Activated CD4-positive, alpha-beta T cell treated with anti-CD3 and anti-CD28 coated beads for 4 hours (primary cell): ENCODE results near the gene LCP2.
"Not testable (repeated sequence)": the region's sequence is repeated elsewhere in the genome, so short reads cannot be mapped to it uniquely, and the experiment has no call there.

Source experiments
- DNase-seq, 2 donors: peaks; one replicate each; pipeline ENCODE4 v3.0.0-alpha.2; 2020

The LCP2 gene

DNA sequence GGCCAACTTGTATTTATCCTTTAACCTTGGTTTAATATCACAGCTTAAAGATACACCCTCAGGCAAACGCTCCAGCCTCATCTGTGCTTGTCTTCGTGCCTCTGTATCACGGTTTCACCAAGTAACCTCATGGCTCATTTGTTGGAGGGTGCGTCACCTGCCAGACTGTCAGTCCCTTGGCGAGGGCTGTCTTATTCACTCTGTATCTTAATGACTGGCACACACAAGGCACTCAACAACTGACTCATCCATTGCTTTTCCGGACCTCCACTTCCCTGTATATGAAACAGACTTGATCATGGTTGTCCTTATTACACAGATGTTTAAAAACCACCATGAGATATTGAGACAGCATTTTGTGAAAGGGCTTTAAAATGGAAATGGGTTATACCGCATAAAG is 28.0 kb downstream of the LCP2 start:
- peak; percentile 55 for DNase-seq

GRCh38 chr5:170268884-170269283 is 28.7 kb downstream of the LCP2 start:
- no peak for DNase-seq

- no peak for DNase-seq
Measured at GRCh38 chr5:170268153-170268689, 29.4 kb downstream of the LCP2 start.

DNA sequence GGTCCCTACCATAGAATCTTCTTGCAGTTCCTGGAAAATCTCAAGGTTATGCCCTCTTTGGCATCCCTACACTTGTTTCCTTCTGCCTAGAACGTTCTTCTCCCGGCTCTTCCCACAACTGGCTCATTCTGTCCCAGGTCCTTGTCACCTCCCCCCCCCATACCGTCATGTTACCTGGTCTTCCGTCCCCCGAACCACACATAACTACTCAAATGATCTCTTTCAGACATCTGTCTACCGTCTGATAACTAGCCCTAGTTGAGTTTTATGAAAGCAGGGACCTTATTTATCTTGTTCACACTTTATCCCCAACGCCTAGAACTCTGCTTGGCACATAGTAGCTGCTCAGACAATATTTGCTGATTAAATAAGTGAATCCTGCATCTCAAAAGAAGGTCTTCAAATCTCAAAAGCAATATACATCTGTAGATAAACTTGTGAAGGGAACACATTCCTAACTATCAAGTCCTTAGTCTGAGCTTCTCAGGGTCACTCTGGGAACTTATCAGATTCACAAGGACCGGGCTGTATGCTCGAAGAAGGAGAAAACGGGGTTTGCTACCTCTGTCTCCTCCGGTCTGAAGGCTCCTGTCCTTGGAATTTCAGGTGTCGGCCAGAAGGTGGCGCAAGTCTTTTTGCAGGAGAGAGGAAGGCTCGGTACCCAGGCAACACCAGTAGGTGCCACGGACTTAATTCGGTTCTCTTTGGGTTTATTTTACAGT is 30.0 kb downstream of the LCP2 start:
- DNase-seq: peak; percentile 74 to 80

- peak; percentile 50 to 55 for DNase-seq
Measured at GRCh38 chr5:170266570-170267381, 30.8 kb downstream of the LCP2 start.

DNA sequence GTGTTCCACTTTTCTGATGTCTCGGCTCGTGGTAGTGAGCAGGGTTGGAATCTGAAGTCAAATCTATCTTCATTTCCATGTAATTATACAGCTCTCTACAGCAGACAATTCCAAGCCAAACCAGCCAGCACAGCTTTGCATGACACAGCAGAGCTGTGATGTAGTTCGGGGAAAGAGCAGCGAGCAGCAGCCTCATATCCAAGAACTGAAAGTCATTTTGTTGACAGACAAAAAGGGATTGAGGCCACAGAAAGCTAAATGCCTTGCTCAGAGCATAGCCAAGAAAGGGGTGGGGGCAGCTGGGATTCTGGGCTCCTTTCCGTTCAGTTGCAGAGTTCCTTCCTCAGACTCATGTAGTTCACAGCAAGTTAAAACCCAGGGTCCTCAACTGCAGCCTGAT is 32.1 kb downstream of the LCP2 start:
- DNase-seq: no peak

GRCh38 chr5:170263906-170264305 is 33.7 kb downstream of the LCP2 start:
- no peak for DNase-seq

DNA sequence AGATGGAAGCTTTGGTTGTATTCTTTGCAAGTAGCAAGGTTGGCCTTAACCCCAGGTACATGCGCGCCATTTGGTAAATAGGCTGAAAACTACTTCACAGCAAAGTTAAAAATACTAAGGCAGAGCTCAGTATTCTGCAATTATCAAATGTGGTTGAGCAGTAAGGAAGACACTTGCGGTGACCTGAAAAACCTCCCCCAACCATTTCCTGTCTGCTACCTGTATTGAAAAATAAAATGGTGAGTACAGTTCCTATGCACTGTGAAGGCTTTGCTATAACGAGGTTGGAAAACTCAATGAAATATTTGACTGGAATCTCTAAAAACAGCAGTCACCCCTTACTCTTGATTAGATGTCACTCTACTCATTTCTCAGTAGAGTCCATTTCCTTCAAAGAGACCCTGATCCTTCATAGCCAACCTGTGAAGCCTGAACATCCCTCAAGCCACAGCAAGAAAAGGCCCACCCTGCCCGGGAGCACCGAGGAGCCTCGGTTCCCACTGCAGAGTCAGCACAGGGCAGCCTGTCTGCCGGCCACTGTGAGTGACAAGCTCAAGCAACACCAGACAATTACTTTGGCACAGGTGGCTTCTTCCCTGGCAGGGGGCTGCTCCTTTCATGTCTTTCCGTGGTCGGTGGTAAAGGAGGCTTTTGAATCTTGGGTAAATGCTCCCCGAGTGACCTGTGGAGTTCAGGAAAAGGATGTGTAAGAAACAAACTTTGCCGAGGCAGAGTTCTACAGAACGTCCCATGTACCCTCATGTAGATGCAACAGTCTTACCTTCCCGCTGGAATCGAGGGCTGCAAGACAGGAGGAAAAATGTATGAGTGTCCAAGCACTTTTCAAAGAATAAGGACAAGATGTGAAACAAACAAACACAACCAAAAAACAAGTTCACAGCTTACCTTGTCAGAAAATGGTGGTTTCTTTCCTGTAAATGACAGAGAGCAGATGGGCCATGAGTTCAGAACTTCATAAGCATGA is 35.2 kb downstream of the LCP2 start:
- DNase-seq: no peak

- DNase-seq: no peak
Measured at GRCh38 chr5:170261528-170262043, 36.0 kb downstream of the LCP2 start.

DNA sequence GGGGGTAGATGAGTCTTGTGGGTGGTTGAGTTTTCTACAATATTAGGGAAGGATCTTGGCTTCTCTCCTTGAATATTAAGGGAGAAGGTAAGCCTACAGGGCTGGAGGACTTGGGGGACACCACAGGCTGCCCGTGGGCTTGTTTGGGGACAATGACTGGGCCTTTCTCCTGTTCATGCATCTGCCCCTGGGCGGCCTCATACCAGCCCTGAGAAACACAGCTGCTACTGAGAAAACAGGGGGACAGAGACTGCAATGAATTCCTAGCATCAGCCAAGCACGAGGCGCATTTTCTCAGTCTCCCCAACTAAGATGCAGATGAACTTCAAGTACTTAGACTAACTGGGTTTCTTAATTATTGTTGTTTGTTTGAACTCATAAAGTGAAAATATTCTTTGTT is 40.2 kb downstream of the LCP2 start:
- DNase-seq: no peak

DNA sequence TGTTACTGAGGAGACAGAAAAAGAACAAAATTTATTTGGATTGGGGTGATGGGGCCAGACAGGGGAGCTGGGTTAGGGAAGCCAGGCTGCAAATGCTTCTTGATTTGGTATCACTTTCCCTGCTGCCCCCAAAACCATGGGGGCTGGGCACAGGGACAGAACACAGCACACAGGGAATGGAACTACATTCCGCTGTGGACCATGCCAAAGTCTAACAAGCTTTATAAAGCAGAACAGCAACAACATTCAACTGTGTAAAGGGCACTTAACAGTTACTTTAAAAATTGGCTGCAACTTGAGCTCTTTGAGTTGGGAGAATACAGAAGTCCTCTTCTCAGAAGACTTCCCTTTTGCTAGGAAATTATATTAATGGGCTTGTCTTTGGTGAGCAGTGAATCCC is 41.0 kb downstream of the LCP2 start:
- DNase-seq: no peak

GRCh38 chr5:170254056-170254455 is 43.5 kb downstream of the LCP2 start:
- peak; percentile 72 for DNase-seq

GRCh38 chr5:170252720-170253350 is 44.7 kb downstream of the LCP2 start:
- no peak for DNase-seq

DNA sequence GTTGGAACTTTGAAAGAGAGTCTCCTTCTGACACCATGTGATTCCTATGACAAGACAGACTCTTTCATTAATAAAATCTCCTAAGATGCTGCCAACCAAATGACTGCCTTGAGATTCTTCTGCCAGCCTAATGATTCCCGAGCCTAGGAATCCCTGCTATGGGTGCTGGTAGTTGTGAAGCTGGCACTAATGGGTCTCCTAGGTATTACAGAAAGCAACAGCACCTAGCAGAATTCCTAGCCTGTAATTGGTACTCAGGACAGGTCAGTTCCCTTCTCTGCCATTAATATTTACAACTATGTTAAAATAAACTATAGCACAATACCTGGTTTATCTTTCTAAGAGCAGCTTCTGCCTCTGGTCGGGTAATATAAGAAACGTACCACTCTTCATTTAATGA is 45.5 kb downstream of the LCP2 start:
- no peak for DNase-seq

DNA sequence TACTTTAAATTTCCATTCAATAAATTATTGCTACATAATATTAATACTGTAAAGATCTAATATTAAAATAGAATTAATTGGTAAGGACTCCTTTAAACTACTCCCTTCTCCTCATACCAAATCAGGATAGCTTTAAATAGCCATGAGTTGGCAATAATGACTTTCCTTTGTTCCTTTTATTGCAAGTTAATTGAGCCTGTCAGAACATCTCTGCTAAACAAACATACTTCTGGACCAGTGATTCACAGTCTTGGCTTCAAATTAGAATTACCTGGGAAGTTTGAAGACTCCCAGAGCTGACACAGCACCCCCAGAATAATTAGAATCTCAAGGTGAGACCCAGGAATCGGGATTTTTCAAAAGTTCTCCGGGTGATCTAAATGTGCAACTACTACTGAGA is 46.1 kb downstream of the LCP2 start:
- no peak for DNase-seq

DNA sequence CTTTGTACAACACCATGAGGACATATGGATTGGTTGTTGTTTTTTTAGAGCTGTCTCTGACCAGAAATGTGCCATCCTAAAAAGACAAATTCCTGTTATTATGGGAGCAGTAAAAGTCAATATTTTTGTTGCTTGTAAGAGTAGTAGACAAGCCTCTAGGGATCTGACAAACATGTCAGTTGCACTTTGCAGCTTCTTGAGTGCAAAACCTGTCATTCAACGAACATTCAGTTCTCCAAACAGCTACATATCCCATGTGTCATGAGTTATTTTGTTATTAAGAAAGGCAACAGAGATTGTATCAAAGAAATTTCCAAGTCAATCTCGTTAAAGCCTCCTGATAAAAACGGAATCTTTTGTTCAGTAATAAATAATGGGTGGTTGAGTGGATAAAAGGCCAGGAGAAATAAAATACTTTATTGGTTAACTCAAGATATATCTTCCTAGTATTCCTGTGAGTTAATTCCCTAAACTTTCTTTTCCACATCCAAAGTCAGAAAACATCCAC is 46.7 kb downstream of the LCP2 start:
- no peak for DNase-seq

DNA sequence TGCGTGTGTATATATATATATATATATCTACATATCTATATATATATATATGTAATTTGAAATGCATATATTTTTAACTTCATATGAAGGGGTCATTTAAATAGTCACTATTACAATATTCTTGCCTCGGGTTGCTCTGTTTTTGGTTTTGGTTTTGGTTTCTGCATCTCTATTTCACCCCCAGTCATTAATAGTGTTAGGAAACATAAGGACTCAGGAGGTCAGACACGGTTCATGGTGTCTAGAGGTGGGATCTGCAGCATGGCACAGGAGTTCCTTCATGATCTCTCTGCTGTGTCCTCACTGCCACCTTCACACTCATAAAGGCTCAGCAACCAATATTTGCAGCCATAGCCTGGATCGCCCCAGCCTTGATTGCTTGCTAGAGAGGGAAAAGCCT is 48.2 kb downstream of the LCP2 start:
- no peak for DNase-seq

DNA sequence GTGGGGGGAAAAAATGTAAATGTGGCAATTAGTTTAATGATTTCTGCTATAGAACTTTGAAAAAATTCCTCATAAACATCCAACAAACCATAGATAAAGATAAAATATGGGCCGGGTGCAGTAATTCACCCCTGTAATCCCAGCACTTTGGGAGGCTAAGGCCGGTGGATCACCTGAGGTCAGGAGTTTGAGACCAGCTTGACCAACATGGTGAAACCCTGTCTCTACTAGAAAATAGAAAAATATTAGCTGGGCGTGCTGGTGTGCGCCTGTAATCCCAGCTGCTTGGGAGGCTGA is 48.7 kb downstream of the LCP2 start:
- DNase-seq: not testable (repeated sequence)

DNA sequence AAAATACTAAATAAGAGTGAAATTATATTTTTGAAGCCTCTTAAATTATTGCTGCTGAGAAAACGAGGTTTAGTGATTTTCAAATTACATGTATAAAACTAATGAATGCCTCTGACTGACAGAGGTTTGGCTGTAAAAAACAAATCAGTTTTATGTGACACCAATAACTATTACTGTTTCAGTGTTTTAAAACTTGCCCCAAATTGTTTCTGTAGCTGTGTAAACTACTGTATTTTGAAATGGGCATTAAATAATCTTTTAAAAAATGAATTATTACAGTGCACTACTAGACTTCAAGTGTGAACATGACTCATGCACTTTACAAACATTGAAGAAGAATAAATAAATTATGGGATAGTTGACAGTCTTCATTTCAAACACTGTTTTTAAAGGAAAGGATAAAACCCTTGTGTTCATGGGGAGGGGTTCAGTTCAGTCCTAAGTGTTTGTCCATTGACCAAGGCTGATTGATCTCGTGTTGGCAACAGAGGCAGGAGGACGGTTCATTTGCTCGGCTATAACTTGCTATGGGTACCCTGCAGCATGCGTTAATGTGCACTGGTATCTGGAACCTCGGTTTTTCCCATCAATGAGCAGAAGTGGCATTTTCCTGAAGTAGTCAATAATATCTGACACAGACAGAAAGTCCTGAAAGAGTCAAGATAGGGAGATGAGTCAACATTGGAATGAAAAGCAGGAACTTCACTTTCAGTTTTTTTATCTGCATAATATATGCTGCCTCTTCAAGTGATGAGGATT is 49.2 kb downstream of the LCP2 start:
- no peak for DNase-seq

GRCh38 chr5:170247363-170247762 is 50.2 kb downstream of the LCP2 start:
- no peak for DNase-seq

- no peak for DNase-seq
Measured at GRCh38 chr5:170246126-170246870, 51.3 kb downstream of the LCP2 start.
